H1 (cell line): ENCODE results near the gene ARHGAP18. TPM values are rescaled to one million over a fixed set of nuclear protein-coding genes. Genes with fewer than 3 reads are reported as not detected.

ENCODE experiments used
- CTCF ChIA-PET: fragments of 300-600 bp; sonication (Branson Sonifier 250); formaldehyde crosslinking; loops from one replicate; lab custom pipeline; 2021; ENCODE audit not compliant: partially characterized antibody; lab: Charles Lee
- POLR2A ChIA-PET: fragments of 300-600 bp; sonication (Branson Sonifier 250); formaldehyde crosslinking; loops from one replicate; lab custom pipeline; 2021; ENCODE audit warnings: inconsistent platforms; ENCODE audit not compliant: partially characterized antibody; lab: Charles Lee
- DNase-seq, 2 experiments: peaks; one replicate each; pipeline versions ENCODE4 v3.0.0 to v3.0.0-alpha.2; 2010 to 2022; ENCODE audit warnings: low spot score in 2 of 2, low read depth in 1 of 2, mixed read lengths in 1 of 2
- FAIRE-seq: peaks from 2 replicates; lab custom pipeline; 2011; peaks lifted over from hg19 to GRCh38; lab: Jason Lieb, UNC
- H2AFZ ChIP-seq: 2 replicates; pipeline ENCODE4 v1.8.1; 2012; ENCODE audit warnings: low read length, inconsistent platforms
- H2AK5ac ChIP-seq: 2 replicates; pipeline ENCODE4 v1.6.1; 2013; ENCODE audit warnings: low read depth, low read length
- H2BK120ac ChIP-seq: replicated peaks from 2 replicates; pipeline ENCODE3; 2013; ENCODE audit warnings: low read depth, low read length, inconsistent platforms
- H2BK12ac ChIP-seq: 2 replicates; pipeline ENCODE4 v1.6.1; 2013; ENCODE audit warnings: low read depth, low read length
- H2BK15ac ChIP-seq: 2 replicates; pipeline ENCODE4 v1.6.1; 2013; ENCODE audit warnings: low read length
- H2BK20ac ChIP-seq: 2 replicates; pipeline ENCODE4 v1.6.1; 2013; ENCODE audit warnings: low read length
- H2BK5ac ChIP-seq: 2 replicates; pipeline ENCODE4 v1.6.1; 2013; ENCODE audit warnings: low read depth, low read length
- H3K14ac ChIP-seq: 2 replicates; pipeline ENCODE4 v1.6.1; 2013; ENCODE audit warnings: inconsistent platforms; ENCODE audit not compliant: insufficient read length
- H3K18ac ChIP-seq: 2 replicates; pipeline ENCODE4 v1.6.1; 2013; ENCODE audit warnings: low read length; ENCODE audit errors: extremely low read depth
- H3K23ac ChIP-seq: 2 replicates; pipeline ENCODE4 v1.6.1; 2013; ENCODE audit warnings: inconsistent platforms; ENCODE audit not compliant: insufficient read length
- H3K23me2 ChIP-seq: 2 replicates; pipeline ENCODE4 v1.6.1; 2013; ENCODE audit warnings: low read depth, low read length
- H3K27ac ChIP-seq: 2 replicates; pipeline ENCODE4 v1.6.1; 2011; ENCODE audit warnings: low read depth, low read length, inconsistent platforms
- H3K27me3 ChIP-seq, 4 experiments: replicated peaks in 1 of 4; 1 replicate in 1 of 4; 2 replicates in 3 of 4; pipeline versions ENCODE4 v1.6.1 to v1.8.1; 2011 to 2013; ENCODE audit warnings: low read length in 3 of 4, mild to moderate bottlenecking in 3 of 4, inconsistent platforms in 2 of 4, mixed read lengths in 2 of 4, moderate library complexity in 1 of 4; ENCODE audit not compliant: control insufficient read depth in 3 of 4, insufficient read depth in 3 of 4; ENCODE audit errors: extremely low read depth in 1 of 4
- H3K36me3 ChIP-seq, 4 experiments: 2 replicates each; pipeline versions ENCODE4 v1.6.1 to v1.8.1; 2011 to 2013; ENCODE audit warnings: mild to moderate bottlenecking in 4 of 4, low read length in 3 of 4, moderate library complexity in 2 of 4, control low read depth in 1 of 4, inconsistent platforms in 1 of 4; ENCODE audit not compliant: insufficient read depth in 4 of 4, control insufficient read depth in 2 of 4
- H3K4ac ChIP-seq: replicated peaks from 2 replicates; pipeline ENCODE3; 2013; ENCODE audit warnings: low read length, low read depth, mixed read lengths, inconsistent platforms; ENCODE audit not compliant: insufficient read length
- H3K4me1 ChIP-seq, 4 experiments: replicated peaks in 1 of 4; 1 replicate in 1 of 4; 2 replicates in 3 of 4; pipeline versions ENCODE4 v1.6.1 to v1.8.1; 2011 to 2013; ENCODE audit warnings: low read length in 3 of 4, inconsistent platforms in 2 of 4, mixed read lengths in 1 of 4; ENCODE audit not compliant: insufficient read depth in 4 of 4, control insufficient read depth in 3 of 4
- H3K4me2 ChIP-seq, 2 experiments: 2 replicates each; pipeline versions ENCODE4 v1.6.1 to v1.8.1; 2011 to 2013; ENCODE audit warnings: low read depth in 2 of 2, low read length in 2 of 2, control low read depth in 1 of 2, inconsistent platforms in 1 of 2, mild to moderate bottlenecking in 1 of 2; ENCODE audit not compliant: insufficient read depth in 1 of 2
- H3K4me3 ChIP-seq, 4 experiments: fragments of 200-600, 300-600 bp in 1 of 4; sonication (generic), shearing (Covaris generic), sonication (Bioruptor Twin) in 1 of 4; 2 replicates each; pipeline versions ENCODE4 v1.5.1 to v1.8.1; 2011 to 2016; ENCODE audit warnings: low read length in 4 of 4, low read depth in 3 of 4, control low read depth in 2 of 4, inconsistent platforms in 2 of 4, mild to moderate bottlenecking in 2 of 4, mixed read lengths in 1 of 4, moderate library complexity in 1 of 4; ENCODE audit not compliant: insufficient read depth in 2 of 4; ENCODE audit errors: extremely low read depth in 1 of 4
- H3K56ac ChIP-seq: replicated peaks from 2 replicates; pipeline ENCODE3; 2013; ENCODE audit warnings: low read depth, mild to moderate bottlenecking, mixed read lengths, low read length, inconsistent platforms; ENCODE audit not compliant: insufficient read length
- H3K79me1 ChIP-seq: 2 replicates; pipeline ENCODE4 v1.6.1; 2013; ENCODE audit warnings: low read depth, low read length, control low read depth
- H3K79me2 ChIP-seq, 2 experiments: 2 replicates each; pipeline versions ENCODE4 v1.6.1 to v1.8.1; 2012 to 2013; ENCODE audit warnings: low read length in 2 of 2, mild to moderate bottlenecking in 2 of 2, inconsistent platforms in 1 of 2; ENCODE audit not compliant: insufficient read depth in 2 of 2, control insufficient read depth in 1 of 2
- H3K9ac ChIP-seq, 4 experiments: replicated peaks in 1 of 4; 1 replicate in 1 of 4; 2 replicates in 3 of 4; pipeline versions ENCODE4 v1.6.1 to v1.8.1; 2011 to 2013; ENCODE audit warnings: low read depth in 3 of 4, low read length in 3 of 4, control low read depth in 2 of 4, mild to moderate bottlenecking in 2 of 4, moderate library complexity in 2 of 4, inconsistent platforms in 1 of 4; ENCODE audit errors: extremely low read depth in 1 of 4
- H3K9me3 ChIP-seq, 2 experiments: 2 replicates each; pipeline versions ENCODE4 v1.6.1 to v1.8.1; 2012 to 2013; ENCODE audit warnings: mild to moderate bottlenecking in 2 of 2, moderate library complexity in 2 of 2, control low read depth in 1 of 2, inconsistent platforms in 1 of 2, low read depth in 1 of 2, low read length in 1 of 2, mixed read lengths in 1 of 2; ENCODE audit not compliant: insufficient read depth in 2 of 2
- H4K20me1 ChIP-seq, 2 experiments: replicated peaks in 1 of 2; 2 replicates each; pipeline versions ENCODE3 to v1.8.1; 2011 to 2013; ENCODE audit warnings: inconsistent platforms in 2 of 2, low read length in 2 of 2, mild to moderate bottlenecking in 1 of 2; ENCODE audit not compliant: insufficient read depth in 2 of 2, control insufficient read depth in 1 of 2
- H4K5ac ChIP-seq: 2 replicates; pipeline ENCODE4 v1.6.1; 2013; ENCODE audit warnings: low read length, low read depth, mixed read lengths, inconsistent platforms; ENCODE audit not compliant: insufficient read length
- H4K8ac ChIP-seq: 2 replicates; pipeline ENCODE4 v1.8.0; 2013; ENCODE audit warnings: mild to moderate bottlenecking, moderate library complexity, low read length, inconsistent platforms; ENCODE audit not compliant: insufficient read depth; ENCODE audit errors: extremely low read depth
- H4K91ac ChIP-seq: replicated peaks from 2 replicates; pipeline ENCODE3; 2013; ENCODE audit warnings: low read length, mixed read lengths, inconsistent platforms; ENCODE audit not compliant: insufficient read length
- BCL11A ChIP-seq, 2 experiments: IDR thresholded peaks; one replicate each; pipeline ENCODE4 v1.6.1; 2011; ENCODE audit warnings: low read depth in 2 of 2, low read length in 2 of 2, mild to moderate bottlenecking in 2 of 2
- CBX8 ChIP-seq: fragments of 300-800, 300-1000 bp; sonication (generic); IDR thresholded peaks from 2 replicates; pipeline ENCODE4 v1.7.1; 2016; ENCODE audit warnings: low read depth, low read length, borderline replicate concordance
- CHD2 ChIP-seq: IDR thresholded peaks from 2 replicates; pipeline ENCODE4 v1.6.1; 2012; ENCODE audit warnings: low read length, improper control_type of control experiment
- E2F6 ChIP-seq: IDR thresholded peaks from 2 replicates; pipeline ENCODE4 v1.6.1; 2012; ENCODE audit warnings: inconsistent platforms
- EZH2 ChIP-seq: fragments of 200-600 bp; sonication (generic); IDR thresholded peaks from 2 replicates; pipeline ENCODE4 v1.7.1; 2012; ENCODE audit warnings: low read depth, mild to moderate bottlenecking, moderate library complexity, low read length, inconsistent platforms; ENCODE audit not compliant: severe bottlenecking
- GTF2F1 ChIP-seq: IDR thresholded peaks from 2 replicates; pipeline ENCODE4 v1.6.1; 2012; ENCODE audit warnings: low read depth, low read length, improper control_type of control experiment, borderline replicate concordance
- HDAC2 ChIP-seq, 2 experiments: fragments of 300-600 bp in 1 of 2; sonication (generic) in 1 of 2; IDR thresholded peaks; 2 replicates each; pipeline ENCODE4 v1.6.1; 2011 to 2012; ENCODE audit warnings: low read depth in 2 of 2, low read length in 2 of 2, mild to moderate bottlenecking in 2 of 2, moderate library complexity in 2 of 2, borderline replicate concordance in 1 of 2, inconsistent platforms in 1 of 2
- KDM4A ChIP-seq: IDR thresholded peaks from one replicate; pipeline ENCODE4 v1.7.1; 2012; ENCODE audit warnings: low read depth, mild to moderate bottlenecking, moderate library complexity, low read length, inconsistent platforms; ENCODE audit not compliant: severe bottlenecking
- NANOG ChIP-seq: IDR thresholded peaks from 2 replicates; pipeline ENCODE4 v1.6.1; 2011; ENCODE audit warnings: low read length, low read depth, mild to moderate bottlenecking, inconsistent platforms; ENCODE audit not compliant: insufficient read depth, poor library complexity, severe bottlenecking
- RAD21 ChIP-seq, 2 experiments: IDR thresholded peaks in 1 of 2; conservative IDR thresholded peaks in 1 of 2; 2 replicates each; pipeline ENCODE4 v1.6.1; 2011; ENCODE audit warnings: low read depth in 2 of 2, low read length in 2 of 2, improper control_type of control experiment in 1 of 2, inconsistent platforms in 1 of 2, mild to moderate bottlenecking in 1 of 2, moderate library complexity in 1 of 2
- WGBS, 2 experiments: shearing (Covaris generic) in 1 of 2; methylation state at CpG; one replicate each; pipeline versions ENCODE4 v1.1.6 to v1.1.7; 2013 to 2015; ENCODE audit warnings: low lambda C conversion rate in 2 of 2, mixed read lengths in 2 of 2, inconsistent platforms in 1 of 2, low coverage in 1 of 2, missing lambda C conversion rate in 1 of 2; ENCODE audit not compliant: insufficient replicate concordance in 2 of 2, insufficient coverage in 1 of 2, insufficient read length in 1 of 2; ENCODE audit errors: extremely low coverage in 1 of 2, missing lambda C conversion rate in 1 of 2; 5-methylcytosine and 5-hydroxymethylcytosine counted together
- polyA plus RNA-seq, 7 experiments: library from polyadenylated mRNA; depleted of rRNA in 3 of 7; stranded (reverse) in 5 of 7; unstranded in 2 of 7; fragments of >200 nt in 5 of 7; fragments of 200-250 nt in 2 of 7; gene quantifications; 1 replicate in 5 of 7; 2 replicates in 1 of 7; 4 replicates in 1 of 7; pipeline versions ENCODE4 v1.2.1 to v1.2.3, GENCODE V29; 2011 to 2013; ENCODE audit warnings: missing spikeins in 2 of 7, mixed read lengths in 2 of 7
- total RNA-seq: library from RNA; stranded (reverse); fragmentation: NEBNext Ultra II Directional; extraction: Animal tissue kit (Norgen Biotek cat#: 25700); gene quantifications from 2 replicates; pipeline ENCODE4 v1.2.1, GENCODE V29; 2021
- TF ChIP-seq, protein P1 (sequence below): IDR thresholded peaks from 2 replicates; pipeline ENCODE4 v1.6.1; 2011; ENCODE audit warnings: low read depth, mild to moderate bottlenecking, low read length; ENCODE audit not compliant: insufficient read depth

The ARHGAP18 gene
- total and polyA plus RNA-seq, 2 of the 8 experiments (the other 6 are each of a cell fraction or from before 2014, with no cell fraction given): 0.83 to 4.5 TPM

DNA sequence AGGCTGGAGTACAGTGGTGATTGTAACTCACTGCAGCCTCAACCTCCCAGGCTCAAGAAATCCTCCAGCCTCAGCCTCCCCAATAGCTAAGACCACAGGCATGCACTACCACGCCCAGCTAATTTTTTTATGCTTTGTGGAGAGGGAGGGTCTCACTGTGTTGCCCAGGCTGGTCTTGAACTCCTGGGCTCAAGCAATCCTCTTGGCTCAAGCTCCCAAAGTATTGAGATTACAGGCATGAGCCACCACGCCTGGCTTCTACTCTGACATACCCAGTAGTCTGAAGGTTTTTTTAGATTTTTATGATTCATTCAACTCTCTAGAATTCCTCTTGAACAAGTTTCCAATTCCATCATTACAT, 1.3 kb upstream of the ARHGAP18 start:
- H4K91ac ChIP-seq: no peak overlapping the region
- H4K5ac ChIP-seq: no peak overlapping the region
- TF ChIP-seq E2F6: no peak
- no peak for TF ChIP-seq CBX8
- TF ChIP-seq BCL11A (IDR thresholded peaks at IDR 0.05; ENCODE audit: low read depth in 2 of 2, low read length in 2 of 2): no peak
- no peak for TF ChIP-seq CHD2
- TF ChIP-seq EZH2: no peak
- TF ChIP-seq GTF2F1: no peak
- no peak for TF ChIP-seq RAD21 (IDR thresholded peaks at IDR 0.05 in 1 of 2, conservative IDR thresholded peaks at IDR 0.05 in 1 of 2; ENCODE audit: low read depth in 2 of 2, low read length in 2 of 2)
- TF ChIP-seq HDAC2 (IDR thresholded peaks at IDR 0.05; ENCODE audit: borderline replicate concordance in 1 of 2, low read depth in 2 of 2, low read length in 2 of 2): no peak
- no peak for TF ChIP-seq KDM4A
- TF ChIP-seq, protein P1, sequence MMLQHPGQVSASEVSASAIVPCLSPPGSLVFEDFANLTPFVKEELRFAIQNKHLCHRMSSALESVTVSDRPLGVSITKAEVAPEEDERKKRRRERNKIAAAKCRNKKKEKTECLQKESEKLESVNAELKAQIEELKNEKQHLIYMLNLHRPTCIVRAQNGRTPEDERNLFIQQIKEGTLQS: no peak
- no peak for TF ChIP-seq NANOG
- H2AK5ac ChIP-seq: no peak overlapping the region
- H3K4me3 ChIP-seq: peak overlapping the region in 1 of 4 experiments; percentile 68; a peak in 1 of 8 replicates
- FAIRE-seq (no peak), DNase-seq (no peak)
- H3K14ac ChIP-seq: no peak overlapping the region
- no peaks in the 10 kb centered on the region for H4K20me1 ChIP-seq
- H3K9ac ChIP-seq: no peak overlapping the region
- no peak overlapping the region for H3K23ac ChIP-seq
- no peak overlapping the region for H3K4ac ChIP-seq
- H2BK120ac ChIP-seq: no peak overlapping the region
- POLR2A ChIA-PET: no interaction called here
- no peak overlapping the region for H2BK12ac ChIP-seq
- H2AFZ ChIP-seq: no peak overlapping the region
- no peak overlapping the region for H3K56ac ChIP-seq
- peak overlapping the region in 1 of 2 experiments; percentile 83; a peak in 1 of 4 replicates for H3K4me2 ChIP-seq
- 0 out of 2 replicates have a peak, but pooled peaks cover 4% of the 10 kb centered on the region for H3K23me2 ChIP-seq
- peaks cover 0 to 9% (median under 1%) of the 10 kb centered on the region in 4 experiments; a peak in 1 of 7 replicates for H3K4me1 ChIP-seq
- no peaks in the 10 kb centered on the region; a peak in 1 of 7 replicates for H3K27me3 ChIP-seq
- H3K36me3 ChIP-seq: no peaks in the 10 kb centered on the region
- CTCF ChIA-PET: interaction anchor here (0.6 to 3.4 kb wide), 6 partner anchors 19 to 1090 kb away, joined by 3 to 16 read pairs (median 3); no protein-coding TSS in a partner anchor
- no peak overlapping the region for H4K8ac ChIP-seq
- no peak overlapping the region for H3K18ac ChIP-seq
- no peak overlapping the region for H2BK5ac ChIP-seq
- H3K79me2 ChIP-seq: no peaks in the 10 kb centered on the region
- 84% methylated on average over 2 of the region's 2 CpGs; no CpG with 5 or more reads in 1 of the 2 experiments for WGBS, 2 experiments
- no peak overlapping the region for H2BK20ac ChIP-seq
- no peak overlapping the region for H2BK15ac ChIP-seq
- H3K79me1 ChIP-seq: no peaks in the 10 kb centered on the region
- H3K27ac ChIP-seq: no peak overlapping the region
- H3K9me3 ChIP-seq: no peaks in the 10 kb centered on the region
